H1 (cell line): ENCODE data around the gene HAT1. TPM values are rescaled to one million over a fixed set of nuclear protein-coding genes. Genes with fewer than 3 reads are reported as not detected.

Experiments used
- CHD7 ChIP-seq: fragments of 300-600 bp; sonication (generic); IDR thresholded peaks from 2 replicates; pipeline ENCODE4 v1.7.1; 2012; ENCODE audit warnings: low read length, moderate library complexity, mild to moderate bottlenecking, inconsistent platforms; ENCODE audit not compliant: insufficient replicate concordance
- polyA plus RNA-seq, 7 experiments: library from polyadenylated mRNA; depleted of rRNA in 3 of 7; stranded (reverse) in 5 of 7; unstranded in 2 of 7; fragments of >200 nt in 5 of 7; fragments of 200-250 nt in 2 of 7; gene quantifications; 1 replicate in 5 of 7; 2 replicates in 1 of 7; 4 replicates in 1 of 7; pipeline versions ENCODE4 v1.2.1 to v1.2.3, GENCODE V29; 2011 to 2013; ENCODE audit warnings: missing spikeins in 2 of 7, mixed read lengths in 2 of 7
- total RNA-seq: library from RNA; stranded (reverse); fragmentation: NEBNext Ultra II Directional; extraction: Animal tissue kit (Norgen Biotek cat#: 25700); gene quantifications from 2 replicates; pipeline ENCODE4 v1.2.1, GENCODE V29; 2021

The HAT1 gene
- total and polyA plus RNA-seq, 2 of the 8 experiments (the other 6 are each of a cell fraction or from before 2014, with no cell fraction given) = 44.6 to 74.2 TPM

GRCh38 chr2:171965661-171966060, 43.4 kb downstream of the HAT1 start (continued):
- no peak for TF ChIP-seq CHD7
